ENCODE data around the gene KCNAB2.

GRCh38 chr1:6127587-6128163 is 82.0 kb downstream of the KCNAB2 start:
- TF ChIP-seq, protein P1, sequence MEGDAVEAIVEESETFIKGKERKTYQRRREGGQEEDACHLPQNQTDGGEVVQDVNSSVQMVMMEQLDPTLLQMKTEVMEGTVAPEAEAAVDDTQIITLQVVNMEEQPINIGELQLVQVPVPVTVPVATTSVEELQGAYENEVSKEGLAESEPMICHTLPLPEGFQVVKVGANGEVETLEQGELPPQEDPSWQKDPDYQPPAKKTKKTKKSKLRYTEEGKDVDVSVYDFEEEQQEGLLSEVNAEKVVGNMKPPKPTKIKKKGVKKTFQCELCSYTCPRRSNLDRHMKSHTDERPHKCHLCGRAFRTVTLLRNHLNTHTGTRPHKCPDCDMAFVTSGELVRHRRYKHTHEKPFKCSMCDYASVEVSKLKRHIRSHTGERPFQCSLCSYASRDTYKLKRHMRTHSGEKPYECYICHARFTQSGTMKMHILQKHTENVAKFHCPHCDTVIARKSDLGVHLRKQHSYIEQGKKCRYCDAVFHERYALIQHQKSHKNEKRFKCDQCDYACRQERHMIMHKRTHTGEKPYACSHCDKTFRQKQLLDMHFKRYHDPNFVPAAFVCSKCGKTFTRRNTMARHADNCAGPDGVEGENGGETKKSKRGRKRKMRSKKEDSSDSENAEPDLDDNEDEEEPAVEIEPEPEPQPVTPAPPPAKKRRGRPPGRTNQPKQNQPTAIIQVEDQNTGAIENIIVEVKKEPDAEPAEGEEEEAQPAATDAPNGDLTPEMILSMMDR (IDR thresholded peaks at IDR 0.05; ENCODE audit: low read length), result no peak
- no peak for TF ChIP-seq EZH2 (IDR thresholded peaks at IDR 0.05; ENCODE audit: borderline replicate concordance, low read length)
